HEK293 (cell line): ENCODE results near the gene MMP28.

Experiments used
- CTCF ChIA-PET: fragments of 350-600 bp; formaldehyde crosslinking; extraction: SDS; loops from one replicate; lab custom pipeline; 2021; ENCODE audit warnings: antibody characterized with exemption; lab: Yijun Ruan, JAX
- POLR2A ChIA-PET: fragments of 300-600 bp; formaldehyde crosslinking; extraction: SDS; loops from one replicate; lab custom pipeline; 2020; ENCODE audit warnings: antibody characterized with exemption, inconsistent platforms; lab: Yijun Ruan, JAX
- H3K27ac ChIP-seq: fragments of 200-500 bp; sonication (Bioruptor generic); 2 replicates; pipeline ENCODE4 v1.5.1; 2014; ENCODE audit warnings: low read depth, low read length, control low read depth, inconsistent platforms; ENCODE audit errors: extremely low read depth
- H3K36me3 ChIP-seq, 2 experiments: fragments of 200-500 bp in 1 of 2; sonication (Bioruptor generic) in 1 of 2; 1 replicate in 1 of 2; 2 replicates in 1 of 2; pipeline ENCODE4 v1.5.1; 2014 to 2017; ENCODE audit warnings: inconsistent platforms in 2 of 2, low read length in 2 of 2; ENCODE audit not compliant: control insufficient read depth in 2 of 2, insufficient read depth in 1 of 2
- H3K4me1 ChIP-seq: fragments of 200-500 bp; sonication (Bioruptor generic); 2 replicates; pipeline ENCODE4 v1.5.1; 2014; ENCODE audit warnings: mild to moderate bottlenecking, low read length, inconsistent platforms; ENCODE audit not compliant: control insufficient read depth, insufficient read depth
- H3K4me3 ChIP-seq: 2 replicates; pipeline ENCODE4 v1.5.1; 2011; ENCODE audit warnings: low read depth, mild to moderate bottlenecking, control low read depth, low read length, moderate library complexity
- H3K9me3 ChIP-seq: fragments of 200-500 bp; sonication (Bioruptor generic); 2 replicates; pipeline ENCODE4 v1.5.1; 2014; ENCODE audit warnings: low read depth, low read length, inconsistent platforms; ENCODE audit not compliant: control insufficient read depth, insufficient read depth
- GLI2 ChIP-seq: fragments of 450-650 bp; formaldehyde crosslinking; IDR thresholded peaks from 2 replicates; pipeline ENCODE4; 2017; ENCODE audit warnings: missing biosample characterization, missing genetic modification characterization, low read depth, borderline replicate concordance
- HIC1 ChIP-seq: fragments of 450-650 bp; formaldehyde crosslinking; IDR thresholded peaks from 2 replicates; pipeline ENCODE4 v1.5.1; 2016; ENCODE audit warnings: missing biosample characterization, missing genetic modification characterization
- HOXD13 ChIP-seq: sonication (generic); formaldehyde crosslinking; IDR thresholded peaks from 2 replicates; pipeline ENCODE4 v1.8.0; 2022; ENCODE audit warnings: missing genetic modification reagents, borderline replicate concordance
- KLF16 ChIP-seq: fragments of 450-650 bp; formaldehyde crosslinking; IDR thresholded peaks from 2 replicates; pipeline ENCODE4 v1.5.1; 2017; ENCODE audit warnings: missing biosample characterization, missing genetic modification characterization
- PRDM10 ChIP-seq: fragments of 450-650 bp; formaldehyde crosslinking; IDR thresholded peaks from 2 replicates; pipeline ENCODE4 v1.5.1; 2016; ENCODE audit warnings: missing biosample characterization, missing genetic modification characterization
- SCRT1 ChIP-seq: fragments of 450-650 bp; formaldehyde crosslinking; IDR thresholded peaks from 2 replicates; pipeline ENCODE4 v1.5.1; 2016; ENCODE audit warnings: missing biosample characterization, missing genetic modification characterization, borderline replicate concordance
- SCRT2 ChIP-seq: fragments of 450-650 bp; formaldehyde crosslinking; IDR thresholded peaks from 2 replicates; pipeline ENCODE4 v1.5.1; 2016; ENCODE audit warnings: missing biosample characterization, missing genetic modification characterization
- ZBTB11 ChIP-seq: fragments of 450-650 bp; formaldehyde crosslinking; conservative IDR thresholded peaks from 2 replicates; pipeline ENCODE4 v1.5.1; 2016; ENCODE audit warnings: low read depth, missing biosample characterization, missing genetic modification characterization
- ZNF266 ChIP-seq: fragments of 450-650 bp; formaldehyde crosslinking; IDR thresholded peaks from 2 replicates; pipeline ENCODE4 v1.5.1; 2016; ENCODE audit warnings: missing biosample characterization, missing genetic modification characterization, low read depth
- ZNF335 ChIP-seq: fragments of 450-650 bp; formaldehyde crosslinking; conservative IDR thresholded peaks from 2 replicates; pipeline ENCODE4 v1.5.1; 2016; ENCODE audit warnings: missing biosample characterization, missing genetic modification characterization
- ZNF354C ChIP-seq: fragments of 450-650 bp; formaldehyde crosslinking; IDR thresholded peaks from 2 replicates; pipeline ENCODE4 v1.5.1; 2016; ENCODE audit warnings: missing biosample characterization, missing genetic modification characterization, low read depth, borderline replicate concordance

MMP28 gene

GRCh38 chr17:35725802-35726126, 69.7 kb downstream of the MMP28 start:
- TF ChIP-seq SCRT2 (tag by site-specific recombination) (peak; percentile 92), PRDM10 (tag by site-specific recombination) (0 out of 2 replicates have a peak, but pooled peaks have one; percentile 44), SCRT1 (tag by site-specific recombination) (peak; percentile 85), HOXD13 (CRISPR knock-in tag) (no peak), KLF16 (tag by site-specific recombination) (no peak)
- Histone ChIP-seq H3K4me3 (no peak overlapping the region), H3K27ac (peak overlapping the region; percentile 56; the same call in 1 of the 2 replicates), H3K4me1 (peaks cover 29% of the 10 kb centered on the region), H3K9me3 (no peaks in the 10 kb centered on the region), H3K36me3 (peaks cover 26 to 47% of the 10 kb centered on the region in 2 experiments)
- POLR2A ChIA-PET: interaction anchor here (0.7 to 1.4 kb wide), 2 partner anchors 14 to 38 kb away, joined by 3 to 4 read pairs; no protein-coding TSS in a partner anchor
- CTCF ChIA-PET: interaction anchor here (2.3 to 3.2 kb wide), 2 partner anchors 38 to 111 kb away, joined by 11 to 23 read pairs; no protein-coding TSS in a partner anchor

GRCh38 chr17:35725058-35725457, 70.4 kb downstream of the MMP28 start:
- POLR2A ChIA-PET: no interaction called here
- no peak overlapping the region for H3K27ac ChIP-seq
- TF ChIP-seq GLI2 (tag by site-specific recombination): no peak
- no peak for TF ChIP-seq HIC1 (tag by site-specific recombination)
- TF ChIP-seq SCRT2 (tag by site-specific recombination): peak; percentile 82
- TF ChIP-seq ZNF335 (tag by site-specific recombination): no peak
- TF ChIP-seq SCRT1 (tag by site-specific recombination): peak; percentile 75; the same call in 1 of the 2 replicates
- CTCF ChIA-PET: interaction anchor here (2.3 kb wide), 1 partner anchor 39 kb away, joined by 11 read pairs; no protein-coding TSS in a partner anchor
- peaks cover 29% of the 10 kb centered on the region for H3K4me1 ChIP-seq
- no peak overlapping the region for H3K4me3 ChIP-seq
- no peaks in the 10 kb centered on the region for H3K9me3 ChIP-seq
- H3K36me3 ChIP-seq: peaks cover 26 to 49% of the 10 kb centered on the region in 2 experiments

- no peak overlapping the region for H3K4me3 ChIP-seq
- peaks cover 32 to 58% of the 10 kb centered on the region in 2 experiments for H3K36me3 ChIP-seq
- H3K27ac ChIP-seq: no peak overlapping the region
- ChIA-PET CTCF (interaction anchor here (0.9 to 1.5 kb wide), 2 partner anchors 23 to 40 kb away, joined by 4 to 5 read pairs; no protein-coding TSS in a partner anchor), POLR2A (no interaction called here)
- H3K9me3 ChIP-seq: no peaks in the 10 kb centered on the region
- peaks cover 17% of the 10 kb centered on the region for H3K4me1 ChIP-seq
- TF ChIP-seq ZBTB11 (tag by site-specific recombination) (no peak), SCRT1 (tag by site-specific recombination) (0 out of 2 replicates have a peak, but pooled peaks have one; percentile 50), SCRT2 (tag by site-specific recombination) (peak; percentile 64), ZNF266 (tag by site-specific recombination) (no peak), ZNF354C (tag by site-specific recombination) (no peak)
Measured at GRCh38 chr17:35723735-35724134, 71.7 kb downstream of the MMP28 start.
